ENCODE data around the gene AKAP4. TPM values are rescaled to one million over a fixed set of nuclear protein-coding genes. Genes with fewer than 3 reads are reported as not detected.
A peak's percentile ranks its signal among the peaks of the same experiment; 100 is the strongest.

AKAP4 gene
- total and polyA plus RNA-seq, 9 of the 15 experiments (the other 6 are each of a cell fraction or from before 2014, with no cell fraction given): 0.05 to 0.36 (median 0.13) TPM

DNA sequence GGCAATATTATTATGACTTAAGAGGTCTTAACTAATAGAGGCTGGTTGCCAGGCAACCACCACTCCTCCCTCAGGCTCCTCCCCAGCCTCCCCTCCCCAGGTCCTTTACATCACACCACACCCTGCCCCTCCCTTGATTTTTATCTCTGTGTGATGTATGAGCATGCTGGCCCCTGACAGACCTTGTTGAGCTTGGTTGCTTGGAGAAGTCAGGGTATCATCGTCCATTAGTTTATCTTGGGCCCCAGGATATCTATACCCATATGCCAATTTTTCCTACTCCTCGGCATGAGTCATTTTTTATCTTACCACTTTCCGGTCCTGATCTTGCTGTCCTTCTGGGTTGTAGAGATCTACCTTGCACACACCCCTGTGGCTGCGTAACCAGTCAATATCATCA is 2.5 kb downstream of the AKAP4 start (continued):
- TF ChIP-seq, protein P1, sequence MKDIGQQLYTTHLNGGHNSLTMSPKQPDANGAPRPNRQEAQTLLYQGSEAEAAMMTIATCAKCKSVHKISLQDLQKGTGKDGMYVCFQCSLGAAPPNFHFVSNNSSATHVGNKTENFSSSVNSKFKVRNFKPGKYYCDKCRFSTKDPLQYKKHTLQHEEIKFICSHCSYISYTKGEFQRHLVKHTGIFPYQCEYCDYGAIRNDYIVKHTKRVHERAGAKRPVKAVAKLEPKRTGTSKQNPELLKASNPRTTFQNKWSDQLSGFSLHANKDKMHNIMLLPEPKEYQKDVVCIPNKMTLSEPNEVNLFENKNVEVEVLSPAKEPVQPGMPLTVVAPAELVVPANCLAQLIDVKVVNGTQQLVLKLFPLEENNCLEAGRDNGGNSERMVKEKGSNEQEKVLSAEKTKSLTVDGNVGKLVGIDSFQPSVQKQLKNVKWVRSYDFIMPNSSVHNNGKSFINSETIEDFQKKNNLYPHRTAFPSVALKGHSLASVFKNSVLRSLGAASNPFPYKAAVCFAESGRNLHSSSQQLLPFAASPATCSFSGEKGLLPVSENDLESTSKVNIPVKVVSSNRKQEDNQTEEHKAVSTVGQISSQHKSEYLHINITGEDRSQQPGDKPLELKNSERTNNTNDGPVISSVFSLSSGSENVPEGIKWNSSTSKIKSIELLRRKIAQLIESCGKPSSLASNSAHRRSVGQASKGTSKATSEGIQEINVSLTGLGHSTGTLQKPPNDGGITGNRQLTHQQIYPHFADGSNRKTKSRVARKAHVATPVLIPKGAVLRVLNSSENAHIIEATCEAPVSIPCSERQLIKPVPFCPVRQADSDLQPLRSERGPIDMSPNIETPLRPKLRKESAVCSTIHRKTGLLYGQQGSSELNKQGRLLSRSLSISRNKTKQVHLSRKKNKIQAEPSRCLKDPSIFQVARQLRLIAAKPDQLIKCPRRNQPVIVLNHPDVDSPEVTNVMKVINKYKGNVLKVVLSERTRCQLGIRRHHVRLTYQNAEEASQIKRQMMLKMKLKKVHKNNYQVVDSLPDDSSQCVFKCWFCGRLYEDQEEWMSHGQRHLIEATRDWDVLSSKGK (CRISPR knock-in tag; IDR thresholded peaks at IDR 0.05): no peak
- no peak for TF ChIP-seq ZNF561 (CRISPR knock-in tag; conservative IDR thresholded peaks at IDR 0.05)
- no peak for TF ChIP-seq GTF2F1 (IDR thresholded peaks at IDR 0.05; ENCODE audit: low read depth, low read length)
- TF ChIP-seq, protein P2, sequence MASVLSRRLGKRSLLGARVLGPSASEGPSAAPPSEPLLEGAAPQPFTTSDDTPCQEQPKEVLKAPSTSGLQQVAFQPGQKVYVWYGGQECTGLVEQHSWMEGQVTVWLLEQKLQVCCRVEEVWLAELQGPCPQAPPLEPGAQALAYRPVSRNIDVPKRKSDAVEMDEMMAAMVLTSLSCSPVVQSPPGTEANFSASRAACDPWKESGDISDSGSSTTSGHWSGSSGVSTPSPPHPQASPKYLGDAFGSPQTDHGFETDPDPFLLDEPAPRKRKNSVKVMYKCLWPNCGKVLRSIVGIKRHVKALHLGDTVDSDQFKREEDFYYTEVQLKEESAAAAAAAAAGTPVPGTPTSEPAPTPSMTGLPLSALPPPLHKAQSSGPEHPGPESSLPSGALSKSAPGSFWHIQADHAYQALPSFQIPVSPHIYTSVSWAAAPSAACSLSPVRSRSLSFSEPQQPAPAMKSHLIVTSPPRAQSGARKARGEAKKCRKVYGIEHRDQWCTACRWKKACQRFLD (CRISPR knock-in tag; IDR thresholded peaks at IDR 0.05): no peak
- no peak for TF ChIP-seq ZNF41 (CRISPR knock-in tag; conservative IDR thresholded peaks at IDR 0.05)
- no peak for TF ChIP-seq KDM5B (IDR thresholded peaks at IDR 0.05; ENCODE audit: insufficient replicate concordance, low read depth, low read length)
- no peak for TF ChIP-seq ZNF699 (CRISPR knock-in tag; IDR thresholded peaks at IDR 0.05; ENCODE audit: insufficient replicate concordance)
- TF ChIP-seq, protein P3, sequence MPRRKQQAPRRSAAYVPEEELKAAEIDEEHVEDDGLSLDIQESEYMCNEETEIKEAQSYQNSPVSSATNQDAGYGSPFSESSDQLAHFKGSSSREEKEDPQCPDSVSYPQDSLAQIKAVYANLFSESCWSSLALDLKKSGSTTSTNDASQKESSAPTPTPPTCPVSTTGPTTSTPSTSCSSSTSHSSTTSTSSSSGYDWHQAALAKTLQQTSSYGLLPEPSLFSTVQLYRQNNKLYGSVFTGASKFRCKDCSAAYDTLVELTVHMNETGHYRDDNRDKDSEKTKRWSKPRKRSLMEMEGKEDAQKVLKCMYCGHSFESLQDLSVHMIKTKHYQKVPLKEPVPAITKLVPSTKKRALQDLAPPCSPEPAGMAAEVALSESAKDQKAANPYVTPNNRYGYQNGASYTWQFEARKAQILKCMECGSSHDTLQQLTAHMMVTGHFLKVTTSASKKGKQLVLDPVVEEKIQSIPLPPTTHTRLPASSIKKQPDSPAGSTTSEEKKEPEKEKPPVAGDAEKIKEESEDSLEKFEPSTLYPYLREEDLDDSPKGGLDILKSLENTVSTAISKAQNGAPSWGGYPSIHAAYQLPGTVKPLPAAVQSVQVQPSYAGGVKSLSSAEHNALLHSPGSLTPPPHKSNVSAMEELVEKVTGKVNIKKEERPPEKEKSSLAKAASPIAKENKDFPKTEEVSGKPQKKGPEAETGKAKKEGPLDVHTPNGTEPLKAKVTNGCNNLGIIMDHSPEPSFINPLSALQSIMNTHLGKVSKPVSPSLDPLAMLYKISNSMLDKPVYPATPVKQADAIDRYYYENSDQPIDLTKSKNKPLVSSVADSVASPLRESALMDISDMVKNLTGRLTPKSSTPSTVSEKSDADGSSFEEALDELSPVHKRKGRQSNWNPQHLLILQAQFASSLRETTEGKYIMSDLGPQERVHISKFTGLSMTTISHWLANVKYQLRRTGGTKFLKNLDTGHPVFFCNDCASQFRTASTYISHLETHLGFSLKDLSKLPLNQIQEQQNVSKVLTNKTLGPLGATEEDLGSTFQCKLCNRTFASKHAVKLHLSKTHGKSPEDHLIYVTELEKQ (CRISPR knock-in tag; IDR thresholded peaks at IDR 0.05): no peak
- TF ChIP-seq L3MBTL2 (IDR thresholded peaks at IDR 0.05): no peak
- peak; percentile 96 for TF ChIP-seq DPF2 (IDR thresholded peaks at IDR 0.05)
- TF ChIP-seq, protein P4, sequence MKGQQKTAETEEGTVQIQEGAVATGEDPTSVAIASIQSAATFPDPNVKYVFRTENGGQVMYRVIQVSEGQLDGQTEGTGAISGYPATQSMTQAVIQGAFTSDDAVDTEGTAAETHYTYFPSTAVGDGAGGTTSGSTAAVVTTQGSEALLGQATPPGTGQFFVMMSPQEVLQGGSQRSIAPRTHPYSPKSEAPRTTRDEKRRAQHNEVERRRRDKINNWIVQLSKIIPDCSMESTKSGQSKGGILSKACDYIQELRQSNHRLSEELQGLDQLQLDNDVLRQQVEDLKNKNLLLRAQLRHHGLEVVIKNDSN (CRISPR knock-in tag; IDR thresholded peaks at IDR 0.05): no peak
- TF ChIP-seq TFAM (CRISPR knock-in tag; conservative IDR thresholded peaks at IDR 0.05): no peak
- TF ChIP-seq NCOA2 (IDR thresholded peaks at IDR 0.05; ENCODE audit: partially characterized antibody in 2 of 2): peak; percentile 39 to 62
- TF ChIP-seq ZNF589 (CRISPR knock-in tag; IDR thresholded peaks at IDR 0.05; ENCODE audit: low read depth): 0 out of 2 replicates have a peak, but pooled peaks have one; percentile 37
- TF ChIP-seq, protein P5, sequence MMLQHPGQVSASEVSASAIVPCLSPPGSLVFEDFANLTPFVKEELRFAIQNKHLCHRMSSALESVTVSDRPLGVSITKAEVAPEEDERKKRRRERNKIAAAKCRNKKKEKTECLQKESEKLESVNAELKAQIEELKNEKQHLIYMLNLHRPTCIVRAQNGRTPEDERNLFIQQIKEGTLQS (IDR thresholded peaks at IDR 0.05): peak; percentile 91
- TF ChIP-seq, protein P5 (CRISPR knock-in tag; conservative IDR thresholded peaks at IDR 0.05): peak; percentile 69; the same call in 1 of the 2 replicates
- no peak for TF ChIP-seq ELF1 (tag; IDR thresholded peaks at IDR 0.05)
- TF ChIP-seq RFX1 (IDR thresholded peaks at IDR 0.05): peak; percentile 95
- TF ChIP-seq TARDBP (IDR thresholded peaks at IDR 0.05): no peak
- peak; percentile 51; the same call in 1 of the 2 replicates for TF ChIP-seq ATF7 (IDR thresholded peaks at IDR 0.05)

Measured in K562 (cell line).